Measurements from ENCODE around the gene ROCK2. TPM values are rescaled to one million over a fixed set of nuclear protein-coding genes. Genes with fewer than 3 reads are reported as not detected.

ROCK2 gene
- total and polyA plus RNA-seq, 2 of the 8 experiments (the other 6 are each of a cell fraction or from before 2014, with no cell fraction given), result 2.7 to 29.0 TPM

DNA sequence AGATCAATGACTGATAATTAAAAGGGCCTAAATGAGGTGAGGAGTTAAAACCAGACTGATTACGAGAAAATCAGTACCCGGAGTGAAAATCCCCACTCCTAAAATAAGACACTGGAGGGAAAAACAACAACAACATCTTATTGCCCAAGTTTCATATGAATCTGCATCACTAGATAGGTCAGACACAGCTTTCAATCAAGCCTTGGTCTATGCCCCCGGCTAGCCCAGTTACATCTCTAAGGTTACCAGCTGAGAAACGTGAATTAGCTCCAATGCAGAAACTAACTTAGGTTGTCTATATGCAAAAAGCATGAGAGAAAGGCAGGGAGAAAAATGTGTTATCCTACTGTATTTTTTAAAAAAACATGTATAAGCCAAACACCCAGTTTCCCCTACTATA is 53.7 kb downstream of the ROCK2 start (continued):
- no peak for TF ChIP-seq EP300 (IDR thresholded peaks at IDR 0.05; ENCODE audit: borderline replicate concordance in 1 of 2, low read depth in 2 of 2, low read length in 2 of 2)

Data from H1 (cell line).